SU-DHL-6 (cell line): ENCODE data around the gene AGAP3.

Experiments
- H2AFZ ChIP-seq: fragments of 200-600 bp; sonication (generic); 2 replicates; pipeline ENCODE4 v1.6.1; 2014; ENCODE audit warnings: low read depth, mild to moderate bottlenecking, moderate library complexity, mixed read lengths, antibody characterized with exemption, low read length; ENCODE audit not compliant: severe bottlenecking
- H3F3A ChIP-seq: fragments of 200-600 bp; shearing (Covaris generic); 2 replicates; pipeline ENCODE4 v1.6.0; 2016; ENCODE audit warnings: antibody characterized with exemption, mild to moderate bottlenecking; ENCODE audit not compliant: insufficient read depth
- H3K27ac ChIP-seq: fragments of 200-600 bp; sonication (generic); 2 replicates; pipeline ENCODE4 v1.5.1; 2016; ENCODE audit warnings: low read depth, mild to moderate bottlenecking, low read length, moderate library complexity, mixed read lengths
- H3K27me3 ChIP-seq: fragments of 200-600 bp; sonication (generic), shearing (Covaris generic); 2 replicates; pipeline ENCODE4 v1.6.0; 2014; ENCODE audit warnings: mild to moderate bottlenecking, low read length
- H3K36me3 ChIP-seq: fragments of 200-600 bp; sonication (generic); 2 replicates; pipeline ENCODE4 v1.6.1; 2014; ENCODE audit warnings: mild to moderate bottlenecking, low read length, mixed read lengths
- H3K4me2 ChIP-seq: fragments of 300-600, 200-600 bp; shearing (Covaris generic), sonication (generic); 2 replicates; pipeline ENCODE4 v1.6.0; 2014; ENCODE audit warnings: low read length, low read depth, mild to moderate bottlenecking; ENCODE audit not compliant: poor library complexity, severe bottlenecking
- H3K4me3 ChIP-seq: fragments of 200-600 bp; sonication (generic); 2 replicates; pipeline ENCODE4 v1.5.1; 2014; ENCODE audit warnings: antibody characterized with exemption, low read length, mild to moderate bottlenecking, mixed read lengths; ENCODE audit not compliant: insufficient read depth, poor library complexity, severe bottlenecking
- H3K79me2 ChIP-seq: fragments of 200-600 bp; sonication (generic); 2 replicates; pipeline ENCODE4 v1.6.1; 2014; ENCODE audit warnings: mild to moderate bottlenecking, low read length, moderate library complexity; ENCODE audit not compliant: insufficient read depth
- H3K9ac ChIP-seq: fragments of 200-600 bp; sonication (generic); 2 replicates; pipeline ENCODE4 v1.7.0; 2014; ENCODE audit warnings: mild to moderate bottlenecking, low read length
- H3K9me2 ChIP-seq: fragments of 200-600 bp; sonication (generic); replicated peaks from 2 replicates; pipeline ENCODE4 v1.6.1; 2014; ENCODE audit warnings: low read length; ENCODE audit not compliant: insufficient read depth
- H3K9me3 ChIP-seq: fragments of 200-600 bp; sonication (generic); 2 replicates; pipeline ENCODE4 v1.6.1; 2014; ENCODE audit warnings: low read length, mixed read lengths; ENCODE audit not compliant: insufficient read depth
- H4K20me1 ChIP-seq: fragments of 200-600 bp; sonication (generic); 2 replicates; pipeline ENCODE4 v1.6.1; 2014; ENCODE audit warnings: low read depth, mild to moderate bottlenecking, antibody characterized with exemption, low read length, moderate library complexity, mixed read lengths
- CTCF ChIP-seq: fragments of 200-600 bp; sonication (generic); IDR thresholded peaks from one replicate; pipeline ENCODE4 v1.5.1; 2017; ENCODE audit warnings: antibody characterized with exemption, mild to moderate bottlenecking, low read length, moderate library complexity; ENCODE audit not compliant: insufficient read depth, poor library complexity, severe bottlenecking
- EZH2phosphoT487 ChIP-seq: fragments of 200-600 bp; sonication (generic), shearing (Covaris generic); conservative IDR thresholded peaks from 2 replicates; pipeline ENCODE4 v1.6.1; 2018; ENCODE audit warnings: mild to moderate bottlenecking, antibody characterized with exemption, low read length, moderate library complexity, mixed read lengths

Gene AGAP3

GRCh38 chr7:151187409-151188251 is 101.4 kb downstream of the AGAP3 start:
- Histone ChIP-seq H4K20me1 (no peaks in the 10 kb centered on the region), H3K9me3 (no peaks in the 10 kb centered on the region), H3F3A (no peaks in the 10 kb centered on the region), H3K79me2 (no peaks in the 10 kb centered on the region), H3K9me2 (no peaks in the 10 kb centered on the region), H3K36me3 (no peaks in the 10 kb centered on the region), H3K9ac (no peak overlapping the region), H3K4me2 (no peak overlapping the region), H3K27me3 (no peaks in the 10 kb centered on the region), H2AFZ (no peak overlapping the region), H3K4me3 (no peak overlapping the region), H3K27ac (no peak overlapping the region)
- TF ChIP-seq CTCF (no peak), EZH2phosphoT487 (no peak)

- H3K36me3 ChIP-seq: no peaks in the 10 kb centered on the region
- H3K9me2 ChIP-seq: no peaks in the 10 kb centered on the region
- no peaks in the 10 kb centered on the region for H4K20me1 ChIP-seq
- H3K9ac ChIP-seq: no peak overlapping the region
- no peak overlapping the region for H2AFZ ChIP-seq
- no peaks in the 10 kb centered on the region for H3F3A ChIP-seq
- H3K79me2 ChIP-seq: no peaks in the 10 kb centered on the region
- H3K27me3 ChIP-seq: no peaks in the 10 kb centered on the region
- no peak overlapping the region for H3K4me2 ChIP-seq
- no peak overlapping the region for H3K4me3 ChIP-seq
- TF ChIP-seq CTCF (no peak), EZH2phosphoT487 (no peak)
- no peak overlapping the region for H3K27ac ChIP-seq
- no peaks in the 10 kb centered on the region for H3K9me3 ChIP-seq
These were observed 101.9 kb downstream of the AGAP3 start for GRCh38 chr7:151188252-151188542.

GRCh38 chr7:151189038-151189437 is 102.8 kb downstream of the AGAP3 start:
- H3K27me3 ChIP-seq: no peaks in the 10 kb centered on the region
- H3F3A ChIP-seq: no peaks in the 10 kb centered on the region
- H3K9me3 ChIP-seq: no peaks in the 10 kb centered on the region
- H3K36me3 ChIP-seq: no peaks in the 10 kb centered on the region
- no peak overlapping the region for H2AFZ ChIP-seq
- no peak overlapping the region for H3K4me2 ChIP-seq
- H3K27ac ChIP-seq: no peak overlapping the region
- H3K9me2 ChIP-seq: no peaks in the 10 kb centered on the region
- no peak overlapping the region for H3K4me3 ChIP-seq
- H3K79me2 ChIP-seq: no peaks in the 10 kb centered on the region
- no peak overlapping the region for H3K9ac ChIP-seq
- no peak for TF ChIP-seq CTCF
- no peak for TF ChIP-seq EZH2phosphoT487
- no peaks in the 10 kb centered on the region for H4K20me1 ChIP-seq
